Neural cell (in vitro differentiated cells): Measurements from ENCODE around the gene CNOT6.

Experiments
- CTCF ChIP-seq: fragments of 450-650 bp; IDR thresholded peaks from 2 replicates; pipeline ENCODE4 v1.5.1; 2014; ENCODE audit warnings: antibody characterized with exemption, mild to moderate bottlenecking, moderate library complexity; ENCODE audit not compliant: poor library complexity, severe bottlenecking
- REST ChIP-seq: IDR thresholded peaks from 2 replicates; pipeline ENCODE4 v1.6.1; 2012; ENCODE audit warnings: borderline replicate concordance

GRCh38 chr5:180474569-180474968 lies 19.6 kb upstream of the CNOT6 start:
- TF ChIP-seq CTCF (no peak), REST (no peak)
